T follicular helper cell (primary cell): ENCODE results near the gene GNB2.

ENCODE experiments used
- DNase-seq: peaks from one replicate; pipeline ENCODE4 v3.0.0-alpha.2; 2020; ENCODE audit warnings: low read depth

GNB2 gene

GRCh38 chr7:100726996-100727761, 53.6 kb downstream of the GNB2 start:
- no peak for DNase-seq

GRCh38 chr7:100728196-100728595, 54.7 kb downstream of the GNB2 start:
- DNase-seq = no peak
